ENCODE results near the gene MBL2.

DNA sequence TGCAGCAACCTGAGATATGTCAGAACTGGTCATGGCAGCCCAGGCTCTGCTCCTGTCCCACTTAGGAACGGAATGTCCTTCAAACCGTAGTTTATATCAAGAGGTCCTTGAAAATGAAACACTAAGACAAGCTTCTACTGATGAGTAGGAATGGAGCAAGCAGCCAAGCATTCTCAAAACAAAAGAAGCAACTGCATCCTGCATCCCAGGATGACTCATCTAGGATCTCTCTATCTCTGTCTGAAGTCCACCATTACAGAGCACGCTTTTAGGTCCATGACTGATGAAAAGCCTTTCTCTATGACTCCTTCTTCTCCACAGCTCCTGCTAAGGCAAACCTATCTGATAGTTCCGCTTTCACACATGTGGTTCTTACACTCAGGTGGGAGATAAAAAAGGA lies 16.3 kb downstream of the MBL2 start:
- TF ChIP-seq CTCF (IDR thresholded peaks at IDR 0.05; ENCODE audit: insufficient read depth, low read length) (no peak), GABPA (IDR thresholded peaks at IDR 0.05; ENCODE audit: low read depth) (no peak), POLR2AphosphoS5 (IDR thresholded peaks at IDR 0.05; ENCODE audit: low read depth) (no peak)
